ENCODE measurements around the gene SLC35F3.

The SLC35F3 gene

GRCh38 chr1:234330843-234331215 is 426.4 kb downstream of the SLC35F3 start:
- DNase-seq = no peak

- no peak for DNase-seq
Measured at GRCh38 chr1:234331507-234331906, 427.0 kb downstream of the SLC35F3 start.

GRCh38 chr1:234336359-234336758 is 431.9 kb downstream of the SLC35F3 start:
- no peak for DNase-seq

GRCh38 chr1:234337233-234337632 is 432.8 kb downstream of the SLC35F3 start:
- DNase-seq = no peak

GRCh38 chr1:234340528-234340927 is 436.1 kb downstream of the SLC35F3 start:
- no peak for DNase-seq

- peak; percentile 7 for DNase-seq
Measured at GRCh38 chr1:234342774-234343173, 438.3 kb downstream of the SLC35F3 start.

DNA sequence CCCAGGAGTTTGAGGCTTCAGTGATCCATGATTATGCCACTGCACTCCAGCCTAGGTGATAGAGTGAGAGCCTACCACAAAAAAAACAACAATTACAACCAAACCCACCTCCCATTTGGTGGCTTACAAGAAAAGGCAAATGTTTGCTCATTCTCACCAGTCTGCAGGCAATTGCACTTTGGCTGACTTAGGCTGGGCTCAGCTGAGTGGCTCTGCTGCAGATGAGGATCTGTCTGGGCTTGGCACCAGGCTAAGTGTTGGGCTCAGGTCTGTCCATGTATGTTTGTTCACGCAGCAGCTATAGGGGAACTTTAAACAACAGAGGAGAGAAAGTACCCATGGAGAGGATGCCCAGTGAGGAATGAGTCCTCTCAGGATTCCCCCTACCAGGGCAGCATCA is 440.8 kb downstream of the SLC35F3 start:
- DNase-seq = no peak

- DNase-seq = no peak
Measured at GRCh38 chr1:234348964-234349363, 444.5 kb downstream of the SLC35F3 start.

DNA sequence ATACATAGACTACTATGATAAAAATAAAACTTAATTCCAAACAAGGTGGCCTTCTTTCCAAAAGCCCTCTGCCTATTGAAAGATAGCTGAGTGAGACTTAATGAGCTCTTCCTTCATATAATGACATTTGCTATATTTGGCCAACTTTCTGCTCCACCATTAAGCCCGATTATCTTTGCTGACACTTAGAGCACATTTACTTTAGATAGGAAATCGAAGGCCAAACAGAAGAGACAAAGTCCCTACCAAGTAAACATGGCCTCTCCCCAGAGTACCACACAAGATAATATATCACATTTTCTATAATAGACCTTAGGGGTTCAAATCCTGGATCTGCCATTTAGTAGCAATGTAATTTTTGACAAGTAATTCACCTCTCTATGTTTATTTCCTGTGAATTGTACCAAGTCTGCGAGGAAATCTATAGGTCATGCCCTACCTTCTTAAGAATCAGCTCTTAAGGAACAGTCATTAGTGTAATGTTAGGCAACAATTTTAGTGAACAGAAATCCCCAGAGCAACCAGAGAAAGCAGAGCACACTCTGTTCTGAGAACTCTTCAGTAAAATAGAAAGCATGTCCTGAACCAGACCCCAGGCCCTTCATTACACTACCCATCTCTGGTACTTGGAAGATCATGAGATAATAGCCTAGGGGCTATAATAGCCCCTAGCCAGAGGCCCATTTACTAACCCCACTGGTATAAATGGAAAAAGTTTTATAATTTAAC is 451.5 kb downstream of the SLC35F3 start:
- no peak for DNase-seq

DNA sequence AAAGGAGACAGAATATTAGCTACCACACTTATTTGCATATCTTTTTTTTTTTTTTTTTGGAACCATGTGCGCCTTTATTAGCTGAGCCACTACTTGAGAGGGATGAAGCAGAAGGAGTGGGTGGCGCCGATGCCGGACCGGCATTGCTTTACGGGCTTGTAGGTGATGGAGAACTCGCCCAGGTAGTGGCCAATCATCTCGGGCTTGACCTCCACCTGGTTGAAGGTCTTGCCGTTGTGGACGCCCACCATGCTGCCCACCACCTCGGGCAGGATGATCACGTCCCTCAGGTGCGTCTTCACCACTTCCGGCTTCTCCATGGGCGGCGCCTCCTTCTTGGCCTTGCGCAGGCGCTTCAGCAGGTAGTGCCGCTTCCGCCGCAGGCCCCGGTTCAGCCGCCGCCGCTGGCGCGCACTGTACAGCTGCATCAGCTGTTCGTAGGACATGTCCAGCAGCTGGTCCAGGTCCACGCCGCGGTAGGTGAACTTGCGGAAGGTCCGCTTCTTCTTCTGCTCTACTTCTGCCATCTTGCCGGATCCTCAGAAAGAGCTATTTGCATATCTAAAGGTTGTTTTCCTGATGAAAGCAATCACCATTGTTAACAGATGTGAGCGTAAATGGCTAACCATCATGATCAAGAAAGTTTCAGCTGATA is 452.3 kb downstream of the SLC35F3 start:
- peak; percentile 69 for DNase-seq

GRCh38 chr1:234357831-234358230 is 453.4 kb downstream of the SLC35F3 start:
- no peak for DNase-seq

GRCh38 chr1:234361102-234361603 is 456.7 kb downstream of the SLC35F3 start:
- no peak for DNase-seq

DNA sequence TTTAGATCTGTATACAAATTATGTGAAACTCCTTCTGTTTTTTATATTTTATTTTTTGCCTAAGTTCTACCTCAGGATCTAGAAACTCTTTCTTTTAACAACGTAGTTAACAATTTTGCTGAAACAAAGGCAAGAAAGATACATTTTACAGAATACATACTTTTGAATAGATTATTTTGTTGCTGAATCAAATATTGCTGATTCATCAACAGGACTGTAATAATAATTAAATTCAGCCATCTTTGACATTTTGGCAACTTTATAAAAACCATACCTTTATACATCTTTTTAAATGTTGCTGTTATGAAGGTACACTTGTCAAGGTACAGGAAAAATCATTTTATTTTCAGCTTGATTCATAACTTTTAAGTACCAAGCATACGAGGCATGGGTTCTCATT is 458.1 kb downstream of the SLC35F3 start:
- DNase-seq = no peak

DNA sequence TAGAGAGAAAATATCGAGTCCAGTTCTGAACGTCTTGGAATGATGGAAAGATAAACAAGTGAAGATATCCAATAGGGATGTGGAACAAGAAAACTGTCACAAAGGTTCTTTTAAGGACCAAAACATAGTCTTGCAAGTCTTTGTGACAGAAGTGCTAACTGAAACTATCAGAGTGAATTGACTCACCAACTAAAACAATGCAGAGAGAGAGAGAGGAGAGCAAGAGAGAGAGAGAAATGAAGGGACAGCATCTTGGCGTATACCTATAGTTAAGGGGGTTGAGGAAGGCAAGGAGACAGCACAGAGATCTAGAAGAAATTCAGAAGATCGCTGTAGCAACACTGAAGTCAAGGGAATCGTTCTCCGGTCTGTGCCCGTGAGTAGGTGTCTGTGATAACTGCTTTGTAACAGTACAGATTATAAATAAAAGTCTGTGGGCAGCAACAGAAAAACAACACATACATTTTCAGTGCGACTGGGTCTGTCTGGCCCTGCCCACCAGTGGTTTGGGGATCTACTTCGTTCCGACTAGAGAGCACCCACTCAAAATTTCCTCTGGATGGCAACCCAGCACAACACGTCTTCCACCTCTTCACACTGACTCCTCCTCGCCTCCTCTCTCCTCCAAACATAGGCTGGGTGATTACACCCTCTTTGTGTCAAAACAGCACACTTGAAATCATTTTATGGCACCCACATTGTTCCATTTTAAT is 464.0 kb downstream of the SLC35F3 start:
- DNase-seq = no peak

GRCh38 chr1:234369033-234369430 is 464.6 kb downstream of the SLC35F3 start:
- DNase-seq = no peak

DNA sequence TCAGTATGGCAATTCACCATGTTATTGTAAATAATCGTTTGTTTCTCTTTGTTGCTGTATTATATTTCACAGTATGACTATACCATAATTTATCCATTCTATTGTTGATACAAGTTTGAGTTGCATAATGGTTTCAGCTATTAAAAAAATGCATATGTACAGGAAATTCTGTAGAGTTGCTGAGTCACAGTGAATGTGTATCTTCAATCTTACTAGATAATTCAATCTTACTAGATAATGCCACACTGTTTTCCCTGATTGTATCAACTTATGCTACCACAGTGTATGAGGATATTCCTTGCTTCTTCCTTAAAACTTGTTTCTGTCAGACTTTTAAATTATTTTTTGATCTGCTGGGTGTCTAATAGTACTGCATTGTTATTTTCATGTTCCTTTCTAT is 465.3 kb downstream of the SLC35F3 start:
- DNase-seq = no peak

DNA sequence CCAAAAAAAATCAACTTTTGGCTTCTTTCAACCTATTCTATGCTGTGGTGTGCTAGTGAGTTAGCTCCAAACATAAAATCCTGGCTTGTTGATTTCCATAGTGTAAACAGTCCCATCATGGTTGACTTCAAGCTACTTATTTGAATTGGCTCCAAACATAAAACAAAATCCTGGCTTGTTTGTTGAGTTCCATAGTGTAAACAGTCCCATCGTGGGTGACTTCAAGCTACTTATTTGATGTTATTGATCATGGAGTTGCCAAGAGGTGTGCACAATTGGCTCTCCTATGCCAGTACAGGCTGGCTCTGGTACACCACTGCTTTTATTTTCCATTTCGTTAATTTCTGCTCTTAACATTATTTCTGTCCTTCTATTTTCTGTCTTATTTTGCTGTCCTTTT is 466.9 kb downstream of the SLC35F3 start:
- no peak for DNase-seq

- DNase-seq = no peak
Measured at GRCh38 chr1:234372011-234372757, 467.7 kb downstream of the SLC35F3 start.

- DNase-seq = peak; percentile 98
Measured at GRCh38 chr1:234373064-234373958, 468.8 kb downstream of the SLC35F3 start, which contains the start of gene COA6. TSS of gene COA6 (plus strand) at chr1:234373456. CDS start at chr1:234373467, 11 bp downstream.

- no peak for DNase-seq
Measured at GRCh38 chr1:234373959-234374254, 469.4 kb downstream of the SLC35F3 start.
